IPS-NIHi7 (cell line): ENCODE measurements around the gene LRFN2.

Experiments used
- DNase-seq: peaks from one replicate; pipeline ENCODE4 v3.0.0; 2012; ENCODE audit warnings: mixed read lengths; ENCODE audit errors: extremely low spot score

LRFN2 gene

GRCh38 chr6:40517654-40518053 is 69.5 kb downstream of the LRFN2 start:
- no peak for DNase-seq

- no peak for DNase-seq
Measured at GRCh38 chr6:40516429-40516828, 70.7 kb downstream of the LRFN2 start.

- DNase-seq, result no peak
Measured at GRCh38 chr6:40512340-40512739, 74.8 kb downstream of the LRFN2 start.

- no peak for DNase-seq
Measured at GRCh38 chr6:40511884-40512283, 75.3 kb downstream of the LRFN2 start.

GRCh38 chr6:40510442-40510841 is 76.7 kb downstream of the LRFN2 start:
- no peak for DNase-seq

GRCh38 chr6:40509716-40510260 is 77.4 kb downstream of the LRFN2 start:
- no peak for DNase-seq

- no peak for DNase-seq
Measured at GRCh38 chr6:40509086-40509485, 78.1 kb downstream of the LRFN2 start.

- no peak for DNase-seq
Measured at GRCh38 chr6:40506954-40507353, 80.2 kb downstream of the LRFN2 start.

- DNase-seq, result no peak
Measured at GRCh38 chr6:40505191-40505810, 81.9 kb downstream of the LRFN2 start.

GRCh38 chr6:40504274-40504673 is 82.9 kb downstream of the LRFN2 start:
- no peak for DNase-seq

- no peak for DNase-seq
Measured at GRCh38 chr6:40500227-40500626, 86.9 kb downstream of the LRFN2 start.

GRCh38 chr6:40499215-40499614 is 87.9 kb downstream of the LRFN2 start:
- no peak for DNase-seq

- DNase-seq, result no peak
Measured at GRCh38 chr6:40498148-40498547, 89.0 kb downstream of the LRFN2 start.

- peak; percentile 62 for DNase-seq
Measured at GRCh38 chr6:40492187-40492586, 95.0 kb downstream of the LRFN2 start.

- DNase-seq, result no peak
Measured at GRCh38 chr6:40490508-40490907, 96.7 kb downstream of the LRFN2 start.

GRCh38 chr6:40489798-40490197 is 97.4 kb downstream of the LRFN2 start:
- no peak for DNase-seq

GRCh38 chr6:40486576-40486975 is 100.6 kb downstream of the LRFN2 start:
- DNase-seq, result no peak

- no peak for DNase-seq
Measured at GRCh38 chr6:40485795-40486194, 101.4 kb downstream of the LRFN2 start.

- DNase-seq, result no peak
Measured at GRCh38 chr6:40485300-40485699, 101.9 kb downstream of the LRFN2 start.

GRCh38 chr6:40484066-40484465 is 103.1 kb downstream of the LRFN2 start:
- DNase-seq, result no peak

GRCh38 chr6:40482532-40482931 is 104.6 kb downstream of the LRFN2 start:
- DNase-seq, result no peak

GRCh38 chr6:40480678-40481077 is 106.5 kb downstream of the LRFN2 start:
- DNase-seq, result no peak

- DNase-seq, result no peak
Measured at GRCh38 chr6:40479706-40480105, 107.5 kb downstream of the LRFN2 start.
